NCI-H2227 treated with DMSO at 0.1 percent for 48 hours (cell line): Measurements from ENCODE around the gene PRKCH.
"Not testable (repeated sequence)": the region's sequence is repeated elsewhere in the genome, so short reads cannot be mapped to it uniquely, and the experiment has no call there.

Source experiments
- DNase-seq: peaks from one replicate; lab custom pipeline; 2025; lab: John Stamatoyannopoulos, UW

Gene PRKCH

DNA sequence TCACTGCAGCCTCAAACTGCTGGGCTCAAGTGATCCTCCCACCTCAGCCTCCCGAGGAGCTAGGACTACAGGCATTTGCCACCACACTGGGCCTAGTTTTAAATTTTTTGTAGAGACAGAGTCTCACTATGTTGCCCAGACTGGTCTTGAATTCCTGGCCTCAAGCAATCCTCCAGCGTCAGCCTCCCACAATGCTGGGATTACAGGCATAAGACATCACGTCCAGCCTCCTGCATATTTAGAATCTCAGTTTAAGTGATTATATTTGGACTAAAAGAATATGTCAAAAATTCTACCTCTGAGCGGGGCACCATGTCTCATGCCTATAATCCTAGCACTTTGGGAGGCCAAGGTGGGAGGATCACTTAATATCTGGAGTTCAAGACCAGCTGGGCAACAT is 12.7 kb upstream of the PRKCH start:
- DNase-seq: not testable (repeated sequence)

- DNase-seq: no peak
These were observed 6.1 kb upstream of the PRKCH start for GRCh38 chr14:61315313-61315712.

- no peak for DNase-seq
These were observed 2.3 kb upstream of the PRKCH start for GRCh38 chr14:61319086-61319485.

GRCh38 chr14:61319706-61320105 is 1.7 kb upstream of the PRKCH start:
- no peak for DNase-seq

DNA sequence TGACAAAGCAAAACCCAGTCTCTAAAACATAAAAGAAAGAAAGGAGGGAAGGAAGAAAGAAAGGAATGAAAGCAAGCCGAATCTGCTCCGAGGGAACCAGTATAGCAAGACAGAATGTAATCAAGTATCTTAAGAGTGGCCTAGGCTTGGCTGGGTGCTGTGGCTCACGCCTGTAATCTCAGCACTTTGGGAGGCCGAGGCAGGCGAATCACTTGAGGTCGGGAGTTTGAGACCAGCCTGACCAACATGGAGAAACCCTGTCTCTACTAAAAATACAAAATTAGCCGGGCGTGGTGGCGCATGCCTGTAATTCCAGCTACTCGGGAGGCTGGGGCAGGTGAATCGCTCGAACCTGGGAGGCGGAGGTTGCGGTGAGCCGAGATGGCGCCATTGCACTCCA is 1.2 kb upstream of the PRKCH start:
- DNase-seq: not testable (repeated sequence)

- DNase-seq: no peak
These were observed 484 bp upstream of the PRKCH start for GRCh38 chr14:61320806-61321384.

DNA sequence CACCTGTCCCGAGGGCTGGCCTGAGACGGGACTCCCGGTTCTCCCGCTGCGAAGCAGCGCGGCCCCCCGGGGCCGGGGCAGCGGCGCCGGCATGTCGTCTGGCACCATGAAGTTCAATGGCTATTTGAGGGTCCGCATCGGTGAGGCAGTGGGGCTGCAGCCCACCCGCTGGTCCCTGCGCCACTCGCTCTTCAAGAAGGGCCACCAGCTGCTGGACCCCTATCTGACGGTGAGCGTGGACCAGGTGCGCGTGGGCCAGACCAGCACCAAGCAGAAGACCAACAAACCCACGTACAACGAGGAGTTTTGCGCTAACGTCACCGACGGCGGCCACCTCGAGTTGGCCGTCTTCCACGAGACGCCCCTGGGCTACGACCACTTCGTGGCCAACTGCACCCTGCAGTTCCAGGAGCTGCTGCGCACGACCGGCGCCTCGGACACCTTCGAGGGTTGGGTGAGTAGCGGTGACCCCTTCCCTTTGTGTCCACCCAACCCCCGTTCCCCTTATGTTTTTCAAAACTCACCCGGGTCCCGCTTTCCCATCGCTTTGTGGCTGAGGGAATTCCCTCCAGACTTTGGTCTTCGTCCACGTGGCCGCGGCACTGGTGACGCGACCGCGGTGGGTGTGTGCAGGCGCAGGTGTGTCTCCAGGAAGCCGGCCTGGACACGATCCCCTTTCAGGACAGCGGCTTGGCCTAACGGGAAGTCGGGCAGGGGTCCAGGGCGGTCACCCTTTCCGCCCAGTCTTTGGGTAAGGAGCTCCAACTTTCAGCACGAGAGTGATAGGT is 826 bp downstream of the PRKCH start:
- DNase-seq: no peak

GRCh38 chr14:61322799-61323290 is 1.5 kb downstream of the PRKCH start:
- DNase-seq: no peak

- DNase-seq: no peak
These were observed 2.6 kb downstream of the PRKCH start for GRCh38 chr14:61323970-61324369.

DNA sequence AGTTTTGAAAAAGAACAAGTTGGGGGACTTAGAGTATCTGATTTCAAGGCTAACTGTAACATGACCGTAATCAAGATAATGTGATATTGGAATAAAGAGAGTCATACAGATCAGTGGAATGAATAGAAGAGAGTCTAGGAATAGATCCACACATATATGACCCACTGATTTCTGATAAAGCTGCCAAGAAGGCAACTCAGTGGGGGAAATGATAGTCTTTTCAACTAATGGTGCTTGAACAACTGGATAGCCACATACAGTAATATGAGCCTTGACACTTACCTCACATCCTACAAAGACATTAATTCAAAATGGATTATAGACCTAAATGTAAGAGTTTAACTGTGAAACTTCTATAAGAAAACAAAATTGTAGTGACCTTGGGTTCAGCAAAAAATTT is 3.8 kb downstream of the PRKCH start:
- no peak for DNase-seq

DNA sequence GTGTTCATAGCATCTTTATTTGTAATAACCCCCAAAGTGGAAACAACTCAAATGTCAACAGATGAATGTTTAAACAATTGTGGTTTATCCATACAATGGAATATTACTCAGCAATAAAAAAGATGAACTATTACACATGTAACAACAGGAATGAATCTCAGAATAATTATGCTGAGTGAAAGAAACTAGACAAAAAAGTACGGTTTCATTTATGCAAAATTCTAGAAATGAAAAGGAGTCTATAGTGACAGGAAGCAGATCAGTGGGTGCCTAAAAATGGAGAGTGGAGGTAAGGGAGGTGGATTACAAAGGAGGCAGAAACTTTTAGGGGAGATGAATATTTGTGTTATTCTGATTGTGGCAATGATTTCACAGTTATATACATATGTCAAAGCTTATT is 4.8 kb downstream of the PRKCH start:
- no peak for DNase-seq

DNA sequence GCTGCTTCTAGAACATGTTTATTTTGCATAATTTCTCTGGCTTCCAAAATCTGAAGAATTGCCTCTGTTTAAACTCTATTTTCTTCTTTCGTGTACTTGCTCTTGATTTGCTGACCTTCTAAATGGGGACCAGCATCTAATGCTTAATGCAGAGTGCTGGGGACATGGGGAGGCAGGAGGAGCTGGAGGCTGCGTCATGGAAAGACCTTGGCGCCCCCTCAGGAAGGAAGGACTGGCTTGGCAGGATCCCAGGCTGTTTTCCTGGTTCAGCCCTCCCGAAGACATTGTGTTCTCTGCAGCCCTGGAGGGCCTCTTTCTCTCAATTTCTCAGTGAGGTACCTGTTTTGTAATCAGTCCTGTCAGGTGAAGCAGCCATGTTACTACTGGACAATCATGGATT is 5.5 kb downstream of the PRKCH start:
- no peak for DNase-seq

DNA sequence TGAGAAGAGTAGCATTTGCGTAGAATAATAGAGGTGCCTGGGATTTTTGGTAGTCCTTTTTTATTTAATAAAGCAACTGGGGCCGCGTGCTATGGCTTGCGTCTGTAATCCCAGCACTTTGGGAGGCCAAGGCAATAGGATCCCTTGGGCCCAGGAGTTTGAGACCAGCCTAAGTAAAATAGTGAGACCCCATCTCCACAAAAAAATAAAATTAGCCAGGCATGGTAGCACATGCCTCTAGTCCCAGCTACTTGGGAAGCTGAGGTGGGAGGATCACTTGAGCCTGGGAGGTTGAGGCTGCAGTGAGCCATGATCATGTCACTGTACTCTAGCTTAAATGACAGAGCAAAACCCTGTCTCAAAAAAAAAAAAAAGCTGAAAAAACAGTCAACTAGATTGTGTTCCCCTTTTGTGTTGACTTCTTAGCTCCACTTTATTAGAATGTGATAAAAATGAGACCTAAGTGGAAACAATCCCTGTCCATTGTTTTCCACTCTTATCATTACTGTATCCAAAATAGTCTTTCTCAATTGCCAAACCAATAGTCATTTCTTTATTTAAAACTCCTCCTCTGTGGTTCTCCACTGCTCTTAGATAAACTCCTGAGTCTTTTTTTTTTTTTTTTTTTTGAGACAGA is 7.4 kb downstream of the PRKCH start:
- no peak for DNase-seq

DNA sequence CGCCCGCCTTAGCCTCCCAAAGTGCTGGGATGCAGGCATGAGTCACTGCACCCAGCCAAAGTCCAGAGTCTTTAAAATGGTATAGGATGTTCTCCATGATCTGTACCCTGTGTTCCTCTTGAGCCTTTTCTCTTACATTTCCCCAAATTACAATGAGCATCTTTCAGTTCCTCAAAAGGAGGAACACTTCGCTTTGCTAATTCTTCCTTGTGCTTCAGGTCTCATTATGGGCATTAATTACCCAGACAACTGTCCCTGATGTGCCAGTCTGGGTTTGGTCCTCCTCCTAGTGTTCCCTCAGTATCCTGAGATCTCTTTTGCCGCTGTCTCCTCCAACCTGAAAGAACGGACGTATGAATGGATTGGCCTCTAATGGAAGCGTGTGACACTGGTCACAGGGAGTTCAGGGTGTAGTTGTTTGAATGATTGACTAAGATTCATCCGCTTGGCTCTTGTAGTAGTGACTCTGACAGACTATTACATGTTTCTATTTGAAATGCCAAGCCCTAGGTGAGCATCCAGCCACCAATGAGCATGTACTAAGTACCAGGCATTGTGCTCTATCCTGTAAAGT is 8.2 kb downstream of the PRKCH start:
- no peak for DNase-seq

- DNase-seq: no peak
These were observed 9.1 kb downstream of the PRKCH start for GRCh38 chr14:61330511-61330910.

GRCh38 chr14:61331992-61332657 is 10.7 kb downstream of the PRKCH start:
- no peak for DNase-seq

DNA sequence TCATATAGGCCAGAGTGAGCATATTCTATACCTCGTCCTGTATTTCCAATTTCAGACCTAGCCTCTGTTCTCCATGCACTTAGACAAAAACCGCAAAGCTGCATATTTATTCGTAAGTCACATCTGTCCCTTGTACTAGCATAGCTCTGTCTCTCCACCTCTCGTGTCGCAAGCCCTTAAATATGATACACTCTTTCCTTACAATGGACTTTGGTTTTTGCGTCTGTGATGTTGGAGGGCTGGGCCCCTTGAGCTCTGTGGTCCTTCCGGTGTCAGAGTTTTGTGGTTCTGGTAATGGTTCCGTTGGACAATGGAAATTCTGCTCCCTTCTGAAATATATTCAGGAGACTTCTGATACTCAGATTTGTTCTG is 11.3 kb downstream of the PRKCH start:
- no peak for DNase-seq

DNA sequence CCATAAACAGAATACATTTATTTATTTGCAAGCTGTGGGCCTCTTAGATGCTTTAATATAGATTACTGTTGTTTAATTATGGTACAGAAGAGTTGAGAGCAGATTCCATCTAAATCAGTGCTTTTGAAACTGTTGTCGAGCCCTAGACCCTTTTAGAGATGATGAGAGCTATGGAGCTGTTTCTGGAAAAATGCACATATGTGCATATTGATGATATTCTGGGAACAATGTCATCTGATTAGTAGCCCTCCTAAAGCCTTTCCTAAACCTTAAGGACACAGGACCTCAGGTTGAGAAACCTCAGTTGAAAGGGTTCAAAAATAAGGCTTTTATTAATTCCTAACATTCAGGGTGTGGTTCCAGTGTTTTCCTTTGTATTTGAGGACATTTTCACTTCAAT is 11.7 kb downstream of the PRKCH start:
- DNase-seq: no peak

GRCh38 chr14:61334197-61334701 is 12.9 kb downstream of the PRKCH start:
- DNase-seq: no peak

DNA sequence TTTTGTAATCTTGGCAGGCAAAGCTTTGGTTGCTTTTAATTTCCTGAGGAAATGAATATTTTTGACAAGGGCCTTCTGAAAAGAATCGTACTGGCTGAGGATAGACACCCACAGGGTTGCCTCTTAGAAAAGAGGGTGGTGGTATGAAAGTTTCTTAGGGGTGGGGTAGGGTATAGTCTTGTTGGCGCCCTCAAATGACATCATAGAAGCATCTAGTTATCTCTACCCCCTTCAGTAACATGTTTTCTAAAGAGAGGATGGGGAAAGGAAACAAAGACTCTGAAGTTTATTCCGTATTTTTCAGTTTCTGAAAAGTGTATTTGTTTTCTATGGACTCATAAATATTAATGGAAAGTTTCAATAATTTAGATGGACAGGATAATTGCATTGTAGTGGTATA is 13.7 kb downstream of the PRKCH start:
- no peak for DNase-seq

DNA sequence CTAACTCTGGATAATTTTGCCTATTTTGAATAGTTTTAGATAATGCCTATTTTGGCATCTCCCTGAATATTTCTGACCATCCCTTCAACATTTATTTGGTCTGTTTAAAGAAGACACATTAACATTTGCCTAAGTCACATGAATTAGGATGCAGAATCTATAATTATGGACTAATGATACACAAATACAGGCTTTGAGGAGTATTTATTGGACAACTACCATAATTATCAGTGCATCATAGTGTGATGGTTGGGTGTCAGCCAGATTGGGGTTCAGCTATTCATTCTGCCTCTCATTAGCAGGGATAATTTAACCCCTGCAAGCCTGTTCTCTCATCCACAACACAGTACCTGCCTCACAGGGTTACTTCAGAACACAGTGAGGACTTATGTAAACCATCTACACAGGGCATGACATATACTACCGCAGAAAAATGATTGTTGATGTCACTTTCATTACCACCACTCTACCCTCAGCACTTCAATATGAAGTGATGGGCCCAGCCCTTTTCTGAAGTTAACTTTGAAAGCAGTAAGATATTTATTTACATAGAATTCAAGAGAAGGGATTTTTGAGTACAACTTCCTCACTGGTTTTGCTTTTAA is 14.4 kb downstream of the PRKCH start:
- DNase-seq: no peak

DNA sequence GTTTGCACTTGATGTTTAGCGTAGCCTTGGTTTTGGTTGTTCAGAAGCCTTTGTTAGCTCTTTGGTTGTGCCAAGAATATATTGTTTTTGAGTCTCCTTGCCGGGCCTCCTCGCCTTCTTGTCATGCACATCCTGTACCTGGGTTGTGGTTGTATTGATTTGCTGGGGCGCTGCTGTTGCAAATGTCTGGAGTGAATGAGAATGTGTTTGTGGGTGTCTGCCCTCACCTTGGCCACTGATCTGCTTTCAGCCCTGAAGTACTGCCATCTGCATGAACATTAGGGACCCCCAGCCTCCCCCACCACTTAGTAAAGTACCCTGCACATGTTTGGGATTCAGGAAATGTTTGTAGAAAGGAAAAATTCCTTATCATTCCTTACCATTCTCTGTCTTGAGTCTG is 16.5 kb downstream of the PRKCH start:
- DNase-seq: no peak
